Eye (tissue), 1 donor: Measurements from ENCODE around the gene FLOT2.
"Not testable (repeated sequence)": the region's sequence is repeated elsewhere in the genome, so short reads cannot be mapped to it uniquely, and the experiment has no call there.

Experiments used
- DNase-seq: peaks from one replicate; pipeline ENCODE4 v3.0.0-alpha.2; 2015

Gene FLOT2

GRCh38 chr17:28916302-28916934, 18.9 kb upstream of the FLOT2 start:
- DNase-seq, result peak; percentile 60

DNA sequence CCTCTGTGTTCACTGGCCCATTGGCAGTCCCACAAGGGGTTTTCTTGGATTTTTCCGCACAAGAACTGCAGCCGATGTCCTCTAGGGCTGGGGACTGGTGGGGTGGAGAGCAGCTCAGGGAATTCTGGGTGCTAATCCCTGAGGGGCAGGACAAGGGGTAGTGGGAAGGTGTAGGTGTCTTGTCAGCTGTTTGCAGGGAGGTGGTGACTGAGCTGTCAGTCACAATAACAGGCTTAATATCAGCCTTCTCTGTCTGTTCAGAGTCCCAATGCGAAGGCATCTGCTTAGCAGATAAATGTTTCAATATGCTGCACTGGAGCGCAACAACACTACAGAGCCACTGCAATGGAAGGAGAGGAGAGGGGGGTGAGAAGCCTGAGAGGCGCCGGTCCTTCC, 15.4 kb upstream of the FLOT2 start:
- DNase-seq, result no peak

GRCh38 chr17:28912281-28912937, 14.9 kb upstream of the FLOT2 start:
- DNase-seq, result no peak

- DNase-seq, result no peak
These were observed 14.0 kb upstream of the FLOT2 start for GRCh38 chr17:28911411-28912045.

DNA sequence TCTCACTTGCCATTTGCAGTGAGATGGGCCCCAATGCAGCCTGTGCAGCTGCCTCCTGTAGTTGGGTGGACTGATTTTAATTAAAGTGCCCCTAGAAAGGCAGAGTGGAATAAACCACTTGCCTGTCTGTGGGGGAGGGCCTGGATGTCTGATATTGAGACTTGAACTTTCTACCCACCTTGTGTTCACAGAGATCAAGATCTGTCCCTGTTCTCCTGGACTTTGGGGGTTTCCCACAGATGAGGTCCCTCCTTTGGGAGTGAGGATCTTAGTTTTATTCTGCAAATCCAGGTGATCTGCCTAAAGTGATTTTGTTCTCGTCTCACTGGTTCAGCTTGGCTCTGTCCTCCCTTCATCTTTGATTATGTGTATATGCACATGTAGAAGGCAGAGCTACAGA, 13.0 kb upstream of the FLOT2 start:
- no peak for DNase-seq

DNA sequence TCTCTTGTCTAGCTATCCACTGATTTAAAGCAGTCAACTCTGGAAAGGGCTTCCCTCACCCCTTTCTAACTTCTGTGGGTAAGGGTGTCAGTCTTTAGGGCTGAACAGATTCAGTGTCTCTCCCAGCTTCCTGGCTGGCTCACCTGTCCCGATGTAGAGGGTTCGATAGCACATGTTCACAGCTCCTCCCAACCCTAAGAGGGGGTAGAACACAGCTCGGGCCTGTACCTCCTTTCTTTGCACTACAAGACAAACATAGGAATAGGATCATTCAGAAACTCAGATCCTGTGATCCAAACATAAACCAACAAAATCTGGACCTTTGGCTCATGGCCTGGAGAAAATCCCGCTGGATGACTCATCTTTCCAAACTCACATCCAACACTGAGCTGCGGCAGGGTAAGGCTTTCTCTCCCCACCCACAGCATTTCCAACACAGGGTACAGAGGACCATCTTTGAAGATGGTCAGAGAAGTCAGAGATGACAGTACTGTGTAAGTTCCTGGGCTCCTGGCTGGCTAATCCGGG, 11.2 kb upstream of the FLOT2 start:
- no peak for DNase-seq

DNA sequence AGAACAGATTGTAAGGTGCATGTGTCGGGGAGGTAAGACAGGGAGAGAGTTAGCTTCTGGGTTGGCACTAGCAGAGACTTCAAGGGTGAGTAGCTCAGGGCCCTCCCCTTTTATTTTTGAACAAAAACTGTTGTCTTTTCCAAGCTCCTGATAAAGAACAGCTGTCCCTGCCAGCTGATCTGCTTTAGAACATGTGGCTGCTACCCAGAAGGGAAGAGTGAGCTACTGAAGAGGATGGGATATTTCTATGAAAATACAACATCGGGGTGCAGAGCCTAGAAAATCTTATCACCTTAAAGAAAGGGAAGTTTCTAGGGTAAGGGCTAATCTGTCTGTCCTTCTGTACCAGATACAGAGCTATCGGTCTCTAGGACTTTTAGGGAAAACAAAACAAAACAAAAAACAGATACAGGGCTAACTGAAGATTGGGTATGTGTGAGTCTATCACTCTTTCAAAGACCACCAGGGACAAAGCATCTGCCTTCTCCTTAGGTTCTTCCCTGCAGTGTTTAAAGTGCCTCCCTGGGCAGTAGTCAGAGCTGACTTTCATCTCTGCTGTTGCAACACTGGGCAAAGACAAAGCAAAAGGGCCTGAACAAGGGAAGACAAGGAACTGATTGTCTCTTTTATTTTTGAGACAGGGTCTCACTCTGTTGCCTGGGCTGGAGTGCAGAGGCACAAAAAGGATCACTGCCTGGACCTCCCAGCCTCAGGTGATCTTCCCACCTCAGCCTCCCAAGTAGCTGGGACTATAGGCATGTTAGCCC, 10.4 kb upstream of the FLOT2 start:
- no peak for DNase-seq

- DNase-seq, result no peak
These were observed 9.3 kb upstream of the FLOT2 start for GRCh38 chr17:28906706-28907438.

DNA sequence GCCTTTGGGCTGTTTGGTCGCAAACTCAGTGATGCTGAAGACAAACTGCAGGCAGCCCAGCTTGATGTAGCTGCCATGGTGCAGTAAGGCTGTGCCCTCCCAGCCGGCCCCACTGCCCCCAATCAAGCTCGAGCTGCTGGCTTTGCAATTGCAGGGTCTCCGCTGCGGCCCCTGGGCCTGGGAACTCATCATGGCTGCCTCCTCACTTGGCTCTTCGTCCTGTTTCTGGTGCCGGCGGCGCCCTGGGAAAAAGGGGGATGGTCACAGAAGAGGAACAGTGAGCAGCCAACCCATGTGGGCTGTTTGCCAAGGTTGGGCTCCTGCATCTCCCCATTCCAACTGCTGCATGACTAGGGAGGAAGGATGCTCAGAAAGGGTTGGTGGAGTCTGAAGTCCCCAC, 8.7 kb upstream of the FLOT2 start:
- DNase-seq, result no peak

GRCh38 chr17:28904800-28905199, 7.3 kb upstream of the FLOT2 start:
- no peak for DNase-seq

- not testable (repeated sequence) for DNase-seq
These were observed 6.0 kb upstream of the FLOT2 start for GRCh38 chr17:28903546-28903841.

DNA sequence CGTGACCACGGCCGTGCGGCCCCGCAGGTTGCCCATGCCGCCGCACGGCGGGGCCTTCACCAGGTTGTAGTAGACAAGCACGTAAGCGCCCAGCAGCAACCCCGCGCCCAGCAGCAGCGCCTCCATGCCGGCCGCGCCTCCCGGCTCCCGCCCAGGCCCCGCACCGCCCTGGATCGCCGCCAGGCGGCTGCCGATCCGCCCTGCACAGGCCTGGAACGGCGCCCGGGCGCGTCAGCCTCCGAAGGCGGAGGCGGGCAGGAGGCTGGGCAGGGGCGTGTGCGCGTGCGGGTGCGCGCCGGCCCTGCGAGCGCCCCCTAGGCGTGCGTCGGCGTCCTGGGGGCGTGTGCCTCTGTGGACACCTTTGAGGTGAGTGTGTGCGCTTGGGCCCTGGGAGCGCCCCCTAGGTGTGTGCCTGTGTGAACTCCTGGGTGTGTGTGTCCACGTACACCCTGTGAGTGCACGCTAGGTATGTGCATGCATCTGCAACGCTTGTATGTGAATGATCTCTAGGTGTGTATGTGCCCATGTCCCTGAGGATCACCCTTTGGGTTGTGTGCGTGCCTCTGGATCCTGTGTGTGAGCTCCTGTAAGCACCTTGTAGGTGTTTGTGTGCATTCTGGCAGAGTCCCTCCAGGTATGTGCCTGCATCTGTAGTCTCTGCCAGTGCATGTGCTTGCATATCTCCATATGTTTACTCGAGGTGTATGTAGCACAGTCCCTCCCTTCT, 5.4 kb upstream of the FLOT2 start, which contains the start of gene DHRS13:
TSS of gene DHRS13 (minus strand) at position 261 of the 727 bp plus-strand sequence. CDS start at position 126, 135 bp downstream.
- DNase-seq, result peak; percentile 97

- DNase-seq, result peak; percentile 88
These were observed 4.6 kb upstream of the FLOT2 start for GRCh38 chr17:28901866-28902818.

DNA sequence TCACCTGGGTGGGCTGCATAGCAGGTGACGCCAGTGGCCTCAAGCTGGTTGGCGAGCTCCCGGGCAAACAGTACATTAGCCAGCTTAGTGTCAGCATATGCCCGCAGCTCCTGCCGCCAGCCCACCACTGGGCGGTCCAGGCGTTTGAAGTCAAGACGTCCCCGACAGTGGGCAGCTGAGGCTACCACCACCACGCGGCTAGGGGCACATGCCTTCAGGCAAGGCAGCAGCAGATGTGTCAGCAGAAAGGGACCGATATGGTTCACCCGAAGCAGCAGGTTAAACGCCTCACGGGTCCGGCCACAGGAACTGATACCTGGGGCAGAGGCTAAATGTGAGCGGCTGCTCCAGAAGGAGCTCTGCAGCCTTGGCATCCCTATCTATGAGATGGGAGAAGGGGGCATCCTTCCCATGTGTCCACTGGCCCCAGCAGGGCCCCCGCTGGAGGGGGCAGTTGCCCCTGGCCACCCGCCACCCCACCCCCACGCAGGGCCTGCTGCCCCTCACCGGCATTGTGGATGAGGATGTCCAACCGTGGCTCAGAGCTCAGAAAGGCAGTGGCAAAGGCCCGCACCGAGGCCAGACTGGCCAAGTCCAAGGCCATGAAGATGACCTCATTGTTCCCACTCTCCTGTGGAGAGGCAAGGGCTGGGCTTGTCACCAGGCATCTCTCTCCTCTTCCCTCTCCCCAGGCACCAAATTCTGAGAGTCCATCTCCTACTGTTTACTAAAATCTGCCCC, 3.6 kb upstream of the FLOT2 start:
- no peak for DNase-seq

DNA sequence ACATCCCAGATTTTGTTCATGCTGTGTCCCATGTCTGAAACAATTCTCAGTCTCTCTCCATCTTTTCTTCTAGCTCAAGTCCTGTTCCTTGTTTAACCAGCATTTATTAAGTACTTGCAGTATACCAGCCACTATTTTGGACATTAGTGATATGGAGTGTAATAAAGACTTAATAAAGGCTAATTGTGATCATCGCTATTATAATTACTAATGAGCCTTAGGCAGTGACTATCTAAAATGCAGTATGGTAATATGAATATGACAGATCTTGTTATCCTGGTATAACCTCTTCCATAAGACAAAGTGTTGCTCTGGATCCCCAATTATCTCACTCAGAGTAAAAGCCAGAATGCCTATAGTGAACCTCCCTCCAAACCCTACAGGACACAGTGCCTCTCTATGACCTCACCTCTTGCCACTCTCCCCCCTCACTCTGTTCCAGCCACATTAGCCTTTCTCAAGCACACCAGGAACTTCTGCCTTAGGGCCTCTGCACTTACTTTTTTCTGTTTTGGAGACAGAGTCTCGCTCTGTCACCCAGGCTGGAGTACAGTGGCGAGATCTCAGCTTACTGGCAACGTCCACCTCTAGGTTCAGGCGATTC, 1.8 kb upstream of the FLOT2 start:
- no peak for DNase-seq

DNA sequence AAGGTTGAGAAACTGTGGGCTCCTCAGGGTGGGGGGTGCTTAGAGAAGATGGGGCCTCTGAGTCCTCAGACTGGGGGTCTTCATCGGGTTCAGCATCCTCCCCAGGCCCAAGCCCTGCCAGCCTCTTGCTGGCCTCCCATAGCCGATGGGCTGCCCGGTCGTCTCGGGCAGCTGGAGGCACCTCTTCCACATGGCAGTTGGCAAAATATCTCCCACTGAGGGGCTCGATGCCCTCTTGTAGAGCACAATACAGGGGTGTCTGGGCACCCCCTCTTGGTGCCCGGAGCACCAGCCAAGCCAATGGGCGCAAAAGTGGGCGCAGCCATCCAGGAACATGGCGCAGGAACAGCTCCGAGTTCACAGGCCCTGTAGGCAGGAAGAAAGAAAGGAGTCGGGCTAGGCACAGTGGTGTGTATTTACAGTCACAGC, 1.0 kb upstream of the FLOT2 start:
- no peak for DNase-seq

- DNase-seq, result no peak
These were observed 415 bp upstream of the FLOT2 start for GRCh38 chr17:28897769-28898526.

DNA sequence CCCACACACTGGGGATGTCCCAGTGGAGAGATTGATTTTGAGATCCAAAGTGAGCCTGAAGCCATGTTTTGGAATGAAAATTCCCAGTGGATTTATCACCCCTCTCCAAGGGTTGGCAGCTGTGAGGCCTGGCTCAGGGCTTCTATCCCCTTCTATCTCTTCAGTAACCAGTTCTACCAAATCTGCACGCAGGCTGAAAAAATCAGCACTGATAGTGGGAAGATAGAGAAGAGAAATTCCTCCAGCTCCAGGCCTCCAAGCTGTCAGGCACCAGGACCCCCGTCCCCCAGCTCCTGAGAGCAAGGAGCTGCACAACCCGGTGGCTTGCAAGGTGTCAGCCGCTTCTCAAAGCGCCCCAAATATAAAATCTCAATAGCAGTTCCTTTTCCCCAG, 1.0 kb downstream of the FLOT2 start:
- no peak for DNase-seq
